ENCODE results near the gene DCTN4. TPM values are rescaled to one million over a fixed set of nuclear protein-coding genes. Genes with fewer than 3 reads are reported as not detected.
"Not testable (repeated sequence)": the region's sequence is repeated elsewhere in the genome, so short reads cannot be mapped to it uniquely, and the experiment has no call there.

Gene DCTN4
- total RNA-seq (2021; fragmentation: NEBNext Ultra II Directional; extraction: Animal tissue kit (Norgen Biotek cat#: 25700)): 10 to 100 TPM; 60.1 to 76.9 (median 68.7) TPM
- long read RNA-seq, full-length matches to known transcripts: 26 of 47 reads
- long read RNA-seq, partial matches to known transcripts: 16 of 47 reads
- long read RNA-seq, other reads (novel, unspliced or antisense): 5 of 47 reads

GRCh38 chr5:150758531-150759333 is at the start of gene DCTN4:
Gene DCTN4, minus strand, starts transcription at chr5:150759017. Its CDS starts 24 bp downstream, at chr5:150758993.
- TF ChIP-seq CTCF (IDR thresholded peaks at IDR 0.05): no peak; the same call in 1 of the 2 replicates
- peaks cover 24% of the 10 kb centered on the region for H3K36me3 Mint-ChIP-seq (ENCODE audit: low read depth)
- no peak within 1 kb of the TSS for H3K27ac Mint-ChIP-seq
- no peak within 1 kb of the TSS for H3K4me3 Mint-ChIP-seq
- DNase-seq: peak; percentile 100
- H3K4me1 Mint-ChIP-seq (ENCODE audit: low read depth): peaks cover 32% of the 10 kb centered on the region
- H3K9me3 Mint-ChIP-seq: no peaks in the 10 kb centered on the region
- peaks cover 3% of the 10 kb centered on the region; the same call in 1 of the 2 replicates for H3K27me3 Mint-ChIP-seq (ENCODE audit: insufficient read depth)

GRCh38 chr5:150804388-150804787 is 45.6 kb upstream of the DCTN4 start:
- DNase-seq: no peak
- Mint-ChIP-seq H3K27me3 (ENCODE audit: insufficient read depth) (no peaks in the 10 kb centered on the region; the same call in 1 of the 2 replicates), H3K36me3 (ENCODE audit: low read depth) (peaks cover 23% of the 10 kb centered on the region), H3K9me3 (no peaks in the 10 kb centered on the region; the same call in 1 of the 2 replicates), H3K27ac (no peak overlapping the region), H3K4me3 (no peak overlapping the region), H3K4me1 (ENCODE audit: low read depth) (peaks cover 8% of the 10 kb centered on the region)
- no peak for TF ChIP-seq CTCF (IDR thresholded peaks at IDR 0.05)

GRCh38 chr5:150801117-150801927 is 42.5 kb upstream of the DCTN4 start:
- Mint-ChIP-seq H3K27me3 (ENCODE audit: insufficient read depth) (no peaks in the 10 kb centered on the region; the same call in 1 of the 2 replicates), H3K9me3 (no peaks in the 10 kb centered on the region; the same call in 1 of the 2 replicates), H3K4me1 (ENCODE audit: low read depth) (peaks cover 8% of the 10 kb centered on the region), H3K4me3 (peak overlapping the region; percentile 80), H3K27ac (no peak overlapping the region), H3K36me3 (ENCODE audit: low read depth) (peaks cover 36% of the 10 kb centered on the region)
- peak; percentile 69 for TF ChIP-seq CTCF (IDR thresholded peaks at IDR 0.05)
- peak; percentile 58 for DNase-seq

GRCh38 chr5:150797384-150797783 is 38.6 kb upstream of the DCTN4 start:
- DNase-seq: no peak
- no peak overlapping the region for H3K27ac Mint-ChIP-seq
- peaks cover 16% of the 10 kb centered on the region for H3K4me1 Mint-ChIP-seq (ENCODE audit: low read depth)
- H3K4me3 Mint-ChIP-seq: no peak overlapping the region
- no peaks in the 10 kb centered on the region for H3K27me3 Mint-ChIP-seq (ENCODE audit: insufficient read depth)
- no peak for TF ChIP-seq CTCF (IDR thresholded peaks at IDR 0.05)
- H3K9me3 Mint-ChIP-seq: no peaks in the 10 kb centered on the region
- peaks cover 35% of the 10 kb centered on the region for H3K36me3 Mint-ChIP-seq (ENCODE audit: low read depth)

- no peak overlapping the region for H3K27ac Mint-ChIP-seq
These were observed 36.1 kb upstream of the DCTN4 start for GRCh38 chr5:150794927-150795326.

GRCh38 chr5:150793423-150793888 is 34.6 kb upstream of the DCTN4 start:
- H3K4me3 Mint-ChIP-seq; H3K27ac Mint-ChIP-seq; DNase-seq; H3K9me3 Mint-ChIP-seq; H3K27me3 Mint-ChIP-seq (ENCODE audit: insufficient read depth): not testable (repeated sequence)
- Mint-ChIP-seq H3K36me3 (ENCODE audit: low read depth) (peaks cover 32% of the 10 kb centered on the region), H3K4me1 (ENCODE audit: low read depth) (peaks cover 47% of the 10 kb centered on the region)

More at GRCh38 chr5:150794927-150795326, 36.1 kb upstream of the DCTN4 start:
- DNase-seq: no peak
- H3K27me3 Mint-ChIP-seq (ENCODE audit: insufficient read depth): no peaks in the 10 kb centered on the region
- H3K4me3 Mint-ChIP-seq: no peak overlapping the region
- no peak for TF ChIP-seq CTCF (IDR thresholded peaks at IDR 0.05)
- H3K9me3 Mint-ChIP-seq: no peaks in the 10 kb centered on the region
- peaks cover 32% of the 10 kb centered on the region for H3K36me3 Mint-ChIP-seq (ENCODE audit: low read depth)
- peaks cover 32% of the 10 kb centered on the region for H3K4me1 Mint-ChIP-seq (ENCODE audit: low read depth)
